GM12872 (cell line): ENCODE measurements around the gene CDH23.

Experiments
- TF ChIP-seq, protein P1 (sequence below): IDR thresholded peaks from 3 replicates; pipeline ENCODE4 v1.5.1; 2011; ENCODE audit warnings: low read depth, mild to moderate bottlenecking, low read length, moderate library complexity; ENCODE audit not compliant: insufficient read depth

Gene CDH23

DNA sequence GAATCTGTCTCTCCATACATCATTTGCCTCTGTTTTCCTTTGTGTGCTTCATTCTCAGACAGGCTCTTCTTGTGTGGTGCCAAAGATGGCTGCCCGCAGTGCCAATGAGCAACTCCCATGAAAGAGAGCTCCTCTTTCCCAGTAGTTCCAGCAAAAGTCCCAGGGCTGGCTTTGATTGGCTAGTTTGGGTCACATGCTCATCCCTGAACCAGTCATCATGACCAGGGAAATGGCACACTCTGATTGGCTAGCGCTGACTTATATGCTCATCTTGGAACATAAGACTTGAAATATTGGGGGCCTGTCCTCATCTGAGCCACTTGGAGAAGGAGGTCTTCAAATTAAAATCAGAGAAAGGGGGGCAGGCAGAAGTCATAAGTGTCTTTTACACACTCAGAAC is 112.7 kb downstream of the CDH23 start:
- TF ChIP-seq, protein P1, sequence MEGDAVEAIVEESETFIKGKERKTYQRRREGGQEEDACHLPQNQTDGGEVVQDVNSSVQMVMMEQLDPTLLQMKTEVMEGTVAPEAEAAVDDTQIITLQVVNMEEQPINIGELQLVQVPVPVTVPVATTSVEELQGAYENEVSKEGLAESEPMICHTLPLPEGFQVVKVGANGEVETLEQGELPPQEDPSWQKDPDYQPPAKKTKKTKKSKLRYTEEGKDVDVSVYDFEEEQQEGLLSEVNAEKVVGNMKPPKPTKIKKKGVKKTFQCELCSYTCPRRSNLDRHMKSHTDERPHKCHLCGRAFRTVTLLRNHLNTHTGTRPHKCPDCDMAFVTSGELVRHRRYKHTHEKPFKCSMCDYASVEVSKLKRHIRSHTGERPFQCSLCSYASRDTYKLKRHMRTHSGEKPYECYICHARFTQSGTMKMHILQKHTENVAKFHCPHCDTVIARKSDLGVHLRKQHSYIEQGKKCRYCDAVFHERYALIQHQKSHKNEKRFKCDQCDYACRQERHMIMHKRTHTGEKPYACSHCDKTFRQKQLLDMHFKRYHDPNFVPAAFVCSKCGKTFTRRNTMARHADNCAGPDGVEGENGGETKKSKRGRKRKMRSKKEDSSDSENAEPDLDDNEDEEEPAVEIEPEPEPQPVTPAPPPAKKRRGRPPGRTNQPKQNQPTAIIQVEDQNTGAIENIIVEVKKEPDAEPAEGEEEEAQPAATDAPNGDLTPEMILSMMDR, result no peak

DNA sequence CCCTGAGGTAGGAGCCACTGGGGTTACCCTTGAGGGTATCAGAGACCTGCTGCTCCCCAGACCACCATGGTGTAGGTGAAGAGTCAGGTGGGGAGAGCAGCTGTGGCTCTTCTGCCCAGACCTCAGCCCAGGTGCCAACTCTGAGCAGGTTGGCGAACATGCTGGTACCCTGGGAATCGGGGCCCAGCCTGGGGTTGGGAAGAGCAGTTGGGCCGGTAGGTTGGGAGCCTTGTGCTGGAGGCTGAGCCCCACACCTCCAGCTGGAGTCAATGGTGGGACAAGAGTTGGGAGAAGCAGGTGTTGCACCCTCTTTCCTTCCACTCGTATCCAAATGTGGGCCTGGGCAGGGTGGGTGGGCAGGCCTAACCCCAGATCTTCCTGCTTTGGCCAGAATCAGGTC is 114.5 kb downstream of the CDH23 start:
- TF ChIP-seq, protein P1, result no peak

DNA sequence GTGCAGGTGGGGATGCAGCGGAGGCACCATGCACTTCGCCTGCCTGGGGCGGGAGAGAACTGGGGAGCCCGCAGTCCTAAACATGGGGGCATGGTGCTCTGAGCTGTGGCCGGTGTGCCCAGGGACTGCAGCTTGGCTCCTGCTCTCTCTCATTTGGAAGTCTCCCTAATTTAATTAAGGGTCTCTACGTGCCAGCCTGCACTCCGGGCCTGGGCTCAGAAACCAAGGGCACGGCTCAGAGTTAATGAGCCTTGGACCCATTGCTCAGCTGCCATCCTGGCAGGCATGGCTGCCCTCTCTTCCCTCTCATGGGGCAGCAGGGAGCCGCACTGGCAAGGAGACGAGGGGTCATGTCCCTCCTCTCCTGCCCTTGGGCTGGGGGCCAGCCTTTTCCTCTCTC is 115.6 kb downstream of the CDH23 start:
- TF ChIP-seq, protein P1, result no peak

DNA sequence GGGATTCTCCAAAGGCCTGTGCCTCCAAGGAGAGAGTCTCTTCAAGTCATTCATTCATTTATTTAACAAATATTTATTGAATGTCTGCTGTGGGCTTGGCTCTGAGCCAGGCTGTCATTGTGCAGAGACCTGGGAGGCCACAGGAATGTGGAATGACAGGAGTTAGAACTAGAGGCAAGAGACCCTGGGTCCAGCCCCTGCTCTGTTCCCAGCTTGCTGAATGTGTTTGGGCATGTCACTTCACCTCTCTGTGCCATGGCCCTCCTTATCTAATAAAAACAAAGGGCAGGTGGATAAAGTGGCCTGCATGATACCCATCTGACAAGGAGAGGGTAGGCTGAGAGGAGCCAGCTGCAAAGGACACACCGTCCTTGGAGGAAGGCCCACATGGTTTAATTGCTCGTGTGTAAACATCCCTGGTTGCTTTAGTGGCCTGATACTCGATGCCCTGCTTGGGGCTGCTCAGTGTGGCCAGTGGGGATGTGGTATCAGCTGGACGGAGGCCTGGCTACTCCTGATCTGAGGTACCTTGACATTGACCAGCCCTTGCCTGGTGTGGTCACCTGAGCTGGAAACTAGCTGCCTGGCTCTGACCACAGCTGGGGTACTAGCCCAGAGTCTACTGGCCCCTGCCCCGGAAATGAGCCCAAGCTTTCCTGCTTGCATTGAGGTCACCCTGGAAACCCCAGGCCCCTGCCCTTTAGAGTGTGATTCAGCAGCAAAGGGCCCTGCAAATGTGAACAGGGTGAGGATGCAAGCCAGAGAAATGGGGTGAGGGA is 116.2 kb downstream of the CDH23 start:
- TF ChIP-seq, protein P1, result no peak

DNA sequence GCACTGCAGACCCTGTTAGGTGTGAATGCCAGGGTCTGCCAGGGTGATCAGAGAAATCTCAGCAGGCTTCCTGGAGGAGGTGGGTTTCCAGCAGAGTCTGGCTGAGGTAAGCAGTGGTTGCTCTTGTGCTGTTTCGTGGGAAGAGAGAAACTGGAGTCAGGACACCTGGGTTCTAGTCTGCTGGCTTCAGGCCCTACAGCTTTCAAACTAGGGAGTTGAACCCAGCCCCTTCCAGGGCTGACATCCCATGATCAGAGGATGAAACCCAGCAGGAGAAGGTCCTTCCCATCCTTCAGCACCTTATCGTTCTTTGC is 116.8 kb downstream of the CDH23 start:
- TF ChIP-seq, protein P1, result no peak

DNA sequence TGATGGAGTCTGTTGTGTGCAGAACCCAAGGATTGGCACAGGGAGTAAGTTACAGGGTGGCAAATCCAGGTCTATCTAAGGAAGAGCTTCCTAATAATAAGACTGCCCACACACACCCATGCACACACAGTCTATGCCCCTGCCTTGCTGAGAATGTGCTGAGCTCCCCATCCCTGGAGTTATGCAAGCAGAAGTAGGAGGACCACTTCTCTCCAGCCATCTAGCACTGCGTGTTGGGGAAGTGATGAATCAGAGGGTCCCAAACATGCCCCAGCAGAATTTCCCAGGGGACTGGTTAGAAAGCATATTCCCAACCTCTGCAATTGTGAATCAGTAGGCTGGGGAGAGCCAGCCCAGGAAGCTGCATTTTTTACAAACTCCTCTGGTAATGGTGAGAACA is 117.2 kb downstream of the CDH23 start:
- TF ChIP-seq, protein P1, result no peak

DNA sequence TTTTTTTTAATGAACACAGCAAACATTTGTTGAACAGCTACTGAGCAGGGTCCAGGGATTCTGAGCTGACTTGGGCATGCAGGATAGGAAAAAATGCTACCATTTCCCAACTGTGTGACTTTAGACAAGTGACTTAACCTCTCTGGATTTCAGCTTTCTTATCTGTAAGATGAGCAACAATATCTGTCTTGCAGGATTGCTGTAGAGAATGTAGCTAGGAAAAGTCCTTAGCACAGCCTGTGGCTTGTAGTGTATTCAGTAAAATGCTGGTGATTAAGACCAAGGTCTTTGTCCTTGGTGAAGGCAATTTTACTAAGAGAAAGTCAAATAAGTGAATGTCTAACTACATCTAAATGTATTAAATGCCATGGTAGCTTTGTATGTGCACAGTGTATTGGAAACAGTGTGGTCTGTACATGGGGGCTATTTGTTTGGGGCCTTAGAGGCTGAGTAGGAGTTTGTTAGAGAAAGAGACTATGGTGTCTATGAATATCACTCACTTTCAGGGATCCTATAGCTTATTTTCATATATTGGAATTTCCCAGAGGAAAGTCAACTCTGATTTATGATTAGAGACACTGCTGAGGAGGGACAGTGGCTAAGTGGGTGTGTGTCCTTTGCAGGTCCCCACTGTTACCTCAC is 118.9 kb downstream of the CDH23 start:
- TF ChIP-seq, protein P1, result no peak
